Frontal cortex (tissue), 4 donors: ENCODE results near the gene FGG. TPM values are rescaled to one million over a fixed set of nuclear protein-coding genes. Genes with fewer than 3 reads are reported as not detected.
"Not testable (repeated sequence)": the region's sequence is repeated elsewhere in the genome, so short reads cannot be mapped to it uniquely, and the experiment has no call there.

ENCODE experiments used
- DNase-seq, 2 donors: peaks; one replicate each; pipeline ENCODE4 v3.0.0; 2012; ENCODE audit warnings: low spot score in 2 of 2
- FAIRE-seq: peaks from 2 replicates; lab custom pipeline; 2012; peaks lifted over from hg19 to GRCh38; lab: Jason Lieb, UNC
- total RNA-seq: library from RNA; depleted of rRNA; stranded (reverse); fragments of >200 nt; gene quantifications from one replicate; pipeline ENCODE4 v1.2.3, GENCODE V29; 2014
- donor health status: control.
- donor health status: control.
- donor health status: control.

Gene FGG
- total RNA-seq, 1 donor from 2014 or later = not detected

DNA sequence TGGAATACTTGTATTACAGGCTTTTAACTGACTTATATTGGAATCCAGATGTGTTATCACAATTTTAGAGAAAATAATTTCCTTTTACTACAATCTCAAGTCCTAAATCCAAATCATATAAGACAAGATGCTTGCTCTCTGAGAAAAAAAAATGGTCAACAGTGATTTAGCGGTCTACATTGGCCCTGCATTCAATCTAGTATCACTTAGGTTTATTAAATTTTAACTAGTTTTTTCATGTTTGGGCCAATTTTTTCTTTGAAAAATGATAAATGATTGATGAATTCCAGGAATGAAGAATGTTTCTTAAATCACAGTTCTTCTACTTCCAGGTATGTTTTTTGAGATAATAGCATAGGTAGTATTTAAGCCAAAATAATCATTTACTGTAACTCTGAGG lies 2.8 kb upstream of the FGG start:
- no peak for DNase-seq
- FAIRE-seq = no peak

DNA sequence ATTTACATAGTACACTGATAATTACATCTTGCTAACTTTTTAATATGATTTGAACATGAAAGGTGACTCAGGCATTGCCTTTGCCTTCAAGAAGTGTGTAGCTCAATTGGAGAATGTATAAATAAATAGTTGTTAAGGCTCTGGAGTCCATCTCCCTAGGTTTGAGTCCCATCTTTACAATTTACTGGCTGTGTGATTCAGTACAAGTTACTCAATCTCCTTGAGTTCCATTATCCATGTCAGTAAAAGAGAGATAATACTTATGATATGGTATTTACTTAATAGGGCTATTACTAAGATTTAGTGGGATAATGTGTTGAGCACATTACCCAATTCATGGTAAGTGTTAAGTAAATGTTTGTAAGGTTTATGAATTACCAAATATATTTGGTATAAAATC lies 1.9 kb upstream of the FGG start:
- no peak for FAIRE-seq

DNA sequence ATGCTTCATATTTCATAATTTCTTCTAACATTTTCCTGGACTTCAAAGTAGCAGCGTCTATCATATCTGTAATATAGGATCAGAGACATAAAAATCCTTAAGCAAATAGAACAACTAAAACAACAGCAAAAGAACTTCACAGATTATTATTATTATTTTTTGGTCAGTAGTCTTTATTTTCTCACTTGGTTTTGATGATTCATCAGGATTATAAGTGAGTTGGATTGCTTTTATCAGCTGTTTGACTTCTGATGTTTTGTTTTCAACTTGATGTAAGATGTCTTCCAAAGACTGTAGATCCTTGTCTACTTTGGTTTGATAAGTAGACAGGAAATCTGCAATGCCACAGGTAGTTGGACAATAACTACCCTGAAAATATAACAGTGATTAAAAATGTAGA lies 623 bp downstream of the FGG start:
- FAIRE-seq = no peak

More for the DNA sequence above, 1.9 kb upstream of the FGG start:
- no peak for DNase-seq

DNA sequence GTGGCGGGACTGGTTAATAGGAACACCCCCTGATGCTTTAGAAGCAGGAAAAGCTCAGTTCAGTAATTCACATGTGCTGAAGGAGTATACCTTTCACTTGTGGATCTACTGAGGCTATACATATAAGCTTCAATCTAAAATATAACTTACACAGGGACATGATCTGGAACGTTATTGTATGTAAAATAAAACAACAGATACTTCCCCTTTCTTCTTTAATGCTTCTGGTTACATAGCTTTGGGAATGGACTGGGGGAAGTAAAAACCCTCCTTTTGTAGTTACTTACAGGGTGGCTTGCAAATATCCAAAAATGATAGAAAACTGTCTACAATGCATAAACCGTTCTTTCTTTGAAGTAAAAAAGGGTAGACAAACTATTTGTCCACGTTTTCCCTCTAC lies 1.9 kb downstream of the FGG start:
- FAIRE-seq = no peak
- DNase-seq = no peak

More for the DNA sequence above, 623 bp downstream of the FGG start:
- no peak for DNase-seq

DNA sequence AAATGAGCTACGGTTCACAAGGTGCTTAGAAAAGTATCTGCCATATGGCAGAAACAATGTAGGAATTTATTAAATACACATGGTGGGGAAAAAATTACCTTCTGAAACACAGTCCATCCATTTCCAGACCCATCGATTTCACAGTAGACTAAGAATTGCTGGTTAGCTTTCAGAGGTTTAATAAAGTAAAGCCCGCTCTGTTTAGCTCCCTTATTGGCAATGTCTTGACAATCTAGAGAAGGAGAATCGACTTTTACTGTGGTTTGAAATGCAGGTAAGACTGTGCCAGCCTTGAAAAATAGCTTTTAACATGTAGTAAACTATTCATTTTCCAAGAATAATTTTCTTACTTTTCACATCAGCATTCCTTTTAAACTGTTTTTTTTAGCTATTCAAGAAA lies 2.9 kb downstream of the FGG start:
- FAIRE-seq (no peak), DNase-seq (no peak)

DNA sequence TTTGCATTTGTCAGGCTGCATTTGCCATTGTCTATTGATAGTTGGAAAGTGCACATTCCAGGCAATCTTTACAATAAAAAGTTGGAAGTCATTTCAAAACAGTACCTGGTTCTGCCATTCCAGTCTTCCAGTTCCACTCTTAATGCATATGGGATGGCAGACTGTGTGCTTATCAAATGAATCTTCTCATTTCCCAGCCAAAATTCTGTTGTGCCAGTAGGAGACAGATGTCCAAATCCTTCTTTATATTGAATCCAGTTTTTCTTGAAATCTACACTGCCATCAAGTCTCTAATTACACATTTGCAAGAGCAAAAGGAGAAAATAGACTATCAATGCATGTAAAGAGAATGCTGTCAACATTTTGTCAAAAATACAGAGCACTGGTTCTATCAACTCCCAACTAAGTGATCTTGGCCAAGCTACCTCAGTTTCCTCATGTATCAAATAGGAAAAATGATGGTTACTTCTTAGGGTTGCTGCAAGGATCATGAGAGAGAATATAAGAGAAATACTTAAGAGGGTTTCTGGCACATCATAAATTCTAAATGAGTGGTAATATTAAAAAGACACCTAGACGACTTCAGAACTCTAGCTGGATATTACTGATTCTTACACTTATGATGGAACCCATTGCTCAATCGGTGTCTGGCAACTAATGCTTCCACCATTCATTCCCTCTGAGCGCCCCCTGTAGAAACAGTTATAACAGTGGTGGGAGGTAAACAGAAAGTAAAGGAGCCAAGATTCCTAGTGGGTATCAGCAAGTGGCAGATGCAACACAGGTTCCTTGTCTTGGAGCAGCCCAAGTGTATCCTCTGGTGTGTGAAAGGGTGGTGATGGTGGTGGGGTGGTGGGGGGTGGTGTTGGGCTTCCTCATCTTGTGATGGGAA lies 3.8 kb downstream of the FGG start:
- DNase-seq = no peak
- FAIRE-seq = no peak

DNA sequence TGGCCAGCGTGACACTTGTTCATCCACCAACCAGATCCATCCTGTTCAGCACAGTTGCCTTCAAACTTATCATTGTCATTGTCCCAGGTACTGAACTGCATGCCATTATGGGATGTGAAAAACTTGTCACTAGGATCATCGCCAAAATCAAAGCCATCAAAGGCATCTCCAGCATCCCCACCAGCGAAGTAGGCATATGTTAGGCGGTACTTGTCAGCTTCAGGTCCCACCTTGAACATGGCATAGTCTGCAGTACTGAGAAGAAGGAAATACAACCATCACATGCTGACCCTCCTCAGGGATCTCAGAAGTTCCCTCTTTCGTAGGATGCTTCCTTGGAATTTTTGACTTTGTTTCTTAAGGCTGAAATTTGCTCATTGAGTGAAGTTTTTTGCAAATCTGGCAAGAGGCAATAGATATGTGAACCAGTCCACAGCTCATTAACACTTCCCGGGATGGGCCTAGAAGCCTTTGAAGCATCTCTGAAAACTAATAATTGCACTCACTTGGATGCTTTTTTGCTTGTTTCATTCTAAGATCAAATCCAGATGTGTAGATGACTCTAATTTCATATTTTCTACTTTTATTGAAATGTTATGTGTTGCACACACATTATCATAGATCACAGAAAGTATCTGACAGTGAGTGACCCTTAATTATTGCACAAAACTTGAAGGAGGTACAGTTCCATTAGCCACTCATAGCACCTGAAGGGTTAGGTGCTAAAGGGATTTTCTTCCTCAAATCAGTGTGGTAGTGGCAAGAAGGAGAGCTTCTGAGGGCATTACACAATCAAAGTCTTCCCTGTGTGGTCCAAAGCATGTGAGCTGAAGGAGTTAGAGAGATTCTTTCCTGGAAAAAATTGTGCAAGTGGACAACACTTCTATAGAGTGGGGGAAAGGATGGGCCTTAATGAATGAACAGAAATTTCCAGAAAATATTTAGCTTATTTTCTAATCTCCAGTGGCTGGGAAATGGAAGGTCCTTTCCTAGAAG lies 5.4 kb downstream of the FGG start:
- FAIRE-seq = no peak
- DNase-seq = no peak

DNA sequence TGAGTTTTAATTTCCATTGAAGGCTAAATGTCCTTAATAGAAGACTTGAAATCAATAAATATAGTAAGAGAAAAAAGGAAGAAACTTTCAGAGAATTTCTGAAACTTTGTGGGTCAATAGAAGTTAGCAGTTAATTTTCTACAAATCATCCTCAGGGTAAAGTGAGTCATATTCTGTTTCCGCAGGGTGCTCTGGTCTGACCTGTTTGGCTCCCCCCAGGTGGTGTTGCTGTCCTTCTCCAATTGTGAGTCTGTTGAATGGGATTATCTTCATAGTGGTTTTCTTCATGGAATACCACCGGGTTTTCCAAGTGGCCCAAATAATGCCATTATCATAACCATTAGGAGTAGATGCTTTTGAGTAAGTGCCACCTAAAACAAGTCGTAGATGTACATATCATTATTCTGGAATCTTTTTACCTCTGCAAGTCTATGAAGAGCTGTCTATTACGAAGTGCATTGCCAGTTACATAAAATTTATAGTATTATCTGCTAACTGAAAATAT lies 7.7 kb downstream of the FGG start:
- DNase-seq (no peak), FAIRE-seq (no peak)

DNA sequence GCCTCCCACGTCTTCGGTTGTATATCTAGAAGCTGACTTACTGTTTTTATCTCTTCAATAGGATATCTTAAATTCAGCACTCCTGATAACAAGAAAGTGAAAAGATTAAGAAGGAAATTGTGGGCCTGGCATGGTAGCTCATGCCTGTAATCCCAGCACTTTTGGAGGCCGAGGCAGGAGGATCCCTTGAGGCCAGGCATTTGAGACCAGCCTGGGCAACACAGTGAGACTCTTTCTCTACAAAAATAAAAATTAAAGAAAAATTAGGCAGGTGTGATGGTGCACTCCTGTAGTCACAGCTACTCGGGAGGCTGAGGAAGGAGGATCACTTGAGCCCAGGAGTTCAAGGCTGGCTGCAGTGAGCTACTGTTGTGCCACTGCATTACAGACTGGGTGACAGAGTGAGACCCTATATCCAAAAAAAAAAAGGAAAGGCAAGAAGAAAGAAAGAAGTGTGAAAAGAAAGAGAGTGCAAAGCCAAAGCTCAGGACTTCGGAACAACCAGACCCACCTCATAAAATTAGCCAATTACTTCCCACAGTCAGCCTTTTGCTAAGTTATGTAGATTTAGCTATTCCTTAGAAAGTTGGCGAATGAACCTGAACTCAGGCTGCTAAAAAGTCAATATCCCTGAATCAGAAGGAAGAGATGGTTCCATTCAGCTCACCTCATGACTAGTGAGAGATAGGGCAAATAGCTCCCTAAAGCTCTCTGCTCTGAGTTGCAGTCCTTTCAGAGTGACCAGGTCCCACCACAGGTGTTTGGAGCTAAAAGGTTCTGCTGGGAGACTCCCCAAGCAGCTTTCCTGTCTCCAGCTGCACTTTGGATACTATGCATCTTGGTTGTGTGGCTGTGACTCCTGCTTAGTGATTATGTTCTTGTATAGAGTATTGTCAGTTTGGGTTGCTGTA lies 9.2 kb downstream of the FGG start:
- no peak for FAIRE-seq

DNA sequence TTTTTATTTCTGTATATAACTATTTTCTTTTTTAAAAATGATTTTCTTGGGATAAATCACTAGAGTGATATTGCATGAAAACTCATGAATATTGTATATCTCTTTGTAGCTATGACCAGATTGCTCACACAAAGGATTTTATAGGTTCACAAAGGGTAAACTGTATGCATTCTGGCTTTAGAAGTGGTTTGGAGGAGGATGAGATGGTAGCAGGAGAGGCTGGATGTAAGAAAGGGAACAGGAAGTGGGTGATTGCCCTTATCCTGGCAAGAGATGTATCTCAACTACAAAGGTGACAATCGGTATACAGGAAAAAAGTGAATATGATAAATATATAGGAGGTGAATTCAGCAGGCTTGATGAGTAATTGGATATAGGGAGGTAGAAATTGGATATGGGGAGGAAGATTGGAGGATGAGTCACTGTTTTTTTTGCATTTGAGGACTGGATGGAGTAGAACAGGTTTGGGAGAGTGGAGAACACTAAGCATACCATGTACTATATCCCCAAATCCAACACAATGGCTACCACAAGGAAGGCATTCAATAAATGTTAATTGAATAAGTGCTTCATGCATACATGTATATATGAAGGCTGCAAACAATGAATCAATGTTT lies 9.9 kb downstream of the FGG start:
- FAIRE-seq (no peak), DNase-seq (no peak)

More for the DNA sequence above, 9.2 kb downstream of the FGG start:
- DNase-seq = no peak

DNA sequence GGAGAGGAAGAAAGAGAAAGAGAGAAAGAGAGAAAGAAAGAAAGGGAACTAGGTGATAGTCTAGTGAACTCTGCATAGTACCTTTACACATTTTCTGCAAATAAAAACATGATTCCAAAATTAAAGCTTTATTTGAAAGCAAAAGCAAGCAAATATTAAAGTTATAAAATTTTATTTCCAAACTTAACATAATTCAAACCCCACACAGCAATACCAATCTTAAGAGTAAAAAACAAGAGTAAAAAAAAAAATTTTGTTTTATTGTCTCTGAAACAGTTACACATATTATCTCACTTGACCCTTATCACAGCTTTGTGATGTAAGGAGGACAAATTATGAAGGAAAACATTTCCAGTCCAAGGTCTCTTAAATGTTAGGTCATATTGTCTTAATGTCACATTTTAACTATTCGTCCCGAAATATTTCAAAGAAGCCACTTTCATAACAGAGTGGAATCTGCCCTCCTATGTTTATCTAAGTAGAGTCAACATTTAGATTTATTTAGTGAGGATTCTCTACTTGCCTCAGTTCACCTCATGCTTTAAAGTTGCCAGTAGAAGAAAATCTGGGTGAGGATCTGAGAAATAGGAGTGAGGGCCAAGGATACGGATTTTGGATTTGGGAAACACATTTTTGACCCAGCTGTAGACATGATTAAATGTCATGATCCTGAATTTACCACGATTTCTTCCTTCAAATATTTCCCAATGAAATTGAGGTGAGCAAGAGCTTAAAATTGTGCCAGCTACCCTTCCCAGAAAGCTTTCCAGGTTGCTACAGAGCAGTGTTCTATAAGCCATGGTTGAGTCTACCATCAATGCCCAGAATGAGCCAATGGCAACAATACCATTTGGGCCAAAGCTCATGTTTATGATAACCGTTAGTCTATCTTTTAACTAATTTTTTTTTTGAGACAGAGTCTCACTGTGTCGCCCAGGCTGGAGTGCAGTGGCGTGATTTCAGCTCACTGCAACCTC lies 14.4 kb downstream of the FGG start:
- FAIRE-seq = no peak
- no peak for DNase-seq

DNA sequence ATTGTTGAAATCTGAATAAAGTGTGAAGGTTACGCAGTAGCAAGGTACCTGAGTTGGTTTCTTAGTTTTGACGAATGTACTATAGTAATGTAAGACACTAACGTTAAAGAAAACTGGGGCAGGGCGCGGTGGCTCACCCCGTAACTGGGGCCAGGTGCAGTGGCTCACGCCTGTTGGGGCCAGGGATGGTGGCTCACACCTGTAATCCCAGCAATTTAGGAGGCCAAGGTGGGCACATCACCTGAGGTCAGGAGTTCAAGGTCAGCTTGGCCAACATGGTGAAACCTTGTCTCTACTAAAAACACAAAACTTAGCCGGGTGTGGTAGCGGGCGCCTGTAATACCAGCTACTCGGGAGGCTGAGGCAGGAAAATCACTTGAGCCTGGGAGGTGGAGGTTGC lies 15.2 kb downstream of the FGG start:
- DNase-seq, FAIRE-seq: not testable (repeated sequence)

DNA sequence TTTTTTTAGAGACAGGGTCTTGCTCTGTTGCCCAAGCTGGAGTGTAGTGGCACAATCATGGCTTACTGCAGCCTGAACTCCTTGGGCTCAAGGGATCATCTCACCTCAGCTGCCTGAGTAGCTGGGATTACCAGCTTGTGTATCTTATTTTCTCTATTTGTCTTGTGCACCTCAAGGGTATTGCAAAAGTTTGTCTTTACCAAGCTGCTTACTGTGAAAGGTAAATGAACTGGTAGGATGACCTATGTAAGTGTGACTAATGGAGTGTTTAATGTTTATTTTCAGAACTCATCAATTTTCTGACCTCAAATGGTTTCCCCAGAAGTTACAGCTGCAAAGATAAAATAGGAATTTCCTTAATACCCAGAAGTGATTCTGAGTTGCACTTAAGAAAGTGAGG lies 16.6 kb downstream of the FGG start:
- FAIRE-seq (no peak), DNase-seq (no peak)

DNA sequence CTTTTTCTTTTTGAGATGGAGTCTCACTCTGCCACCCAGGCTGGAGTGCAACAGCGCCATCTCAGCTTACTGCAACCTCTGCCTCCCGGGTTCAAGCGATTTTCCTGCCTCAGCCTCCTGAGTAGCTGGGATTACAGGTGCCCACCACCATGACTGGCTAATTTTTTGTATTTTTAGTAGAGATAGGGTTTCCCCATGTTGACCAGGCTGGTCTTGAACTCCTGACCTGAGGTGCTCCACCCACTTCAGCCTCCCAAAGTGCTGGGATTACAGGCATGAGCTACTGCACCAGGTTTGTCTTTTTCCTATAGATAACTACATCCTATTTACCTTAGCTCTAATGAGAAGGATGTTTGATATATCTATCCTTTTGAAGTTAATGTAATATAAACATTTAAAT lies 18.1 kb downstream of the FGG start:
- not testable (repeated sequence) for DNase-seq, FAIRE-seq

DNA sequence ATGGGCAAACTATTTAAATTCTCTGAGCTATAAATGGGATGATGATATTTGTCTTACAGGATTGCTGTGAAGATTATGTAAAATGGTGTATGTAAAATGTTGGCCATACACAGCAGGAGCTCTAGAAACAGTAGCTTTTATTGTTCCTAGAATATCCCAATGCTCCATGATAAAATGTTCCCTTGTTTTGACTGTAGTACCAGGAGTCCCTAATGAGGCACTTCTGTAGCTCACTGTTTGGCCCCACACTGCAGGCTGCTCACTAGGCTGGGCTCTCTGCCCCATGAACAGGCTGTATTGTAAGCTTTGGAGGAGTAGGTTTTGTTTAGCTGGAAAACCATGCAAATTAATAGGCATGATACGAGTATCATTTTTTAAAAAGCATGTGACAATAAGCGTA lies 18.6 kb downstream of the FGG start:
- FAIRE-seq (no peak), DNase-seq (no peak)

DNA sequence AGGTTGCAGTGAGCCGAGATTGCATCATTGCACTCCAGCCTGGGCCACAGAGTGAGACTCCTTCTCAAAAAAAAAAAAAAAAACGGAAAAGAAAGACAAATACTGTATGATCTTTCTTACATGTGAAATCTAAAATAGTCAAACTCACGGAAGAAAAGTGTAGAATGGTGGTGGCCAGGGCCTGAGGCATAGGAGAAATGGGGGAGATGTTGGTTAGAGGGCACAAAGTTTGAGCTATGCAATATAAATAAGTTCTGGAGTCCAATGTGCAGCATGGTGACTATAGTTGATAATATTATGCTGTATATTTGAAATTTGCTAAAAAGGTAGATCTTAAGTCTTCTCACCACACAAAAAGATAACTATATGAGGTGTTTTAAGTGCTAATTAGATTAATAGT lies 20.6 kb downstream of the FGG start:
- DNase-seq (no peak), FAIRE-seq (no peak)

DNA sequence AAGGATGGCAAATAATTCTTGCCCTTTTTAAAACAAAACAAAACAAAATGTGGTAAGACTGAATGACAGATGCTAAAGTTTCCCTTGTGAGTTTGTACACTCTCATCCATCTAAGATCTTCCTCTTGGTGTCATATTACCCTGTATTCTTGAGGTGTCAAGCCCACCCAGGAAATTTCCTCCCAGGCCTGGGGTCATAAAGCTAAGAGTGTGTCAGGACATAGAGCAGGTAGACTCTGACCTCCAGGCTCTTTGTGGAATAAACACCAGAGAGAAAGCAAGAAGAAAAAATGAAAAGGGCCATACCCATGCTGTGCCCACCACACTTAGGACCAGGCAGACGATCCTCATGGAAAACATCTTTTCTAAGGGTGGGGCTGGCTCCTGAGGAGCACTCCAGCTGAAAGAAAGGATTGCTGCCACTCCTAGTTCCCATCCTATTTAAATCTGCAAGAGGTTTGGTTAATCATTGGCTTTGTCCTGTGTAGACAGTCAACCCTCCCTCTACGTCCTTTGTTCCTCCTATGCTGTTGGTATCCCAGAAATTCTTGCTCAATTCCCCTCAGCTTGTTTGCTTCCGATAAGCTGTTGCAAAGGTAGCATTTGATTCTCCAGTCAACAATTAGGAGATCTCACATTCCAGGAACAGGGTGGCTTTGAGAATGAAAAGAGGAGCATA lies 22.0 kb downstream of the FGG start, which contains the start of gene FGA:
TSS of gene FGA (minus strand) at position 414 of the 678 bp plus-strand sequence. CDS start at position 359, 55 bp downstream.
- DNase-seq (no peak), FAIRE-seq (no peak)
